ENCODE measurements around the gene DPAGT1. TPM values are rescaled to one million over a fixed set of nuclear protein-coding genes. Genes with fewer than 3 reads are reported as not detected.

Gene DPAGT1
- total RNA-seq, 1 experiment from 2014 or later, result 45.1 TPM

DNA sequence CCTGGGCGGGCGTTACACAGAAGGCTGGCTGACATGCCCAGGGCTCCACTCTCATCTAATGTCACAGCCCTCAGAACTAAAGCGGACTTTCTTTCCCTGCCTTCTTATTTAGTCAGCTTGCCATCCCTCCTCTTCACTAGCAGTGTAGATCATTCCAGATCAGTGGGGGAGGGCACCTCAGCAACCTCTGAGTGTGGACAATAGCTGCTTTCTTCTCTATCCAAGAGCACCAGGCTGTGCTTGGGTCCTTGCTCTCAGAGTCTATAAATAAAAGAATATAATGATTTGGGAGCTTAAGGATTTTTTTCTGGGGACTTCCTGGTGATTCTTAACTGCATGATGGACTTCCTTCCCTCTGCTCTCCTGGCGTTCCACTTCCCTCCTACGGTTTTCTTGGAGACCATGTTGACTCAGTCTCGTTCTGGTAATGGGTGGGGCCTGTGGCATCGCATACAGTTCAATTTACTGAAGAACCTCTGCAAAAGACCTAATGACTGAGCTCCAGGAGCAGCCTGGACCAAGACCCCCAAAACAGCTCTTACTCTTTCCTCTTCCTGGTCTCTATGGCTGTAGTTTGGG, 19.9 kb downstream of the DPAGT1 start:
- H3K9me2 ChIP-seq (ENCODE audit: insufficient read depth), result no peaks in the 10 kb centered on the region
- no peaks in the 10 kb centered on the region for H3K27me3 ChIP-seq (ENCODE audit: insufficient read depth, low read length)
- CTCF ChIA-PET, result no interaction called here
- no peak for TF ChIP-seq RAD21 (IDR thresholded peaks at IDR 0.05; ENCODE audit: low read depth)
- no peak for TF ChIP-seq ELF1 (IDR thresholded peaks at IDR 0.05; ENCODE audit: borderline replicate concordance, low read depth)
- no peak for TF ChIP-seq TCF7L2 (IDR thresholded peaks at IDR 0.05; ENCODE audit: borderline replicate concordance, extremely low read depth, insufficient read depth, insufficient read length)
- TF ChIP-seq CEBPB (IDR thresholded peaks at IDR 0.05; ENCODE audit: low read depth), result no peak
- no peak for TF ChIP-seq YY1 (IDR thresholded peaks at IDR 0.05; ENCODE audit: extremely low read depth, insufficient replicate concordance, low read depth, low read length)
- TF ChIP-seq EZH2phosphoT487 (IDR thresholded peaks at IDR 0.05; ENCODE audit: borderline replicate concordance), result no peak
- no peak for TF ChIP-seq EZH2 (IDR thresholded peaks at IDR 0.05)
- no peak for TF ChIP-seq EGR1 (IDR thresholded peaks at IDR 0.05; ENCODE audit: low read depth)
- TF ChIP-seq, protein P1, sequence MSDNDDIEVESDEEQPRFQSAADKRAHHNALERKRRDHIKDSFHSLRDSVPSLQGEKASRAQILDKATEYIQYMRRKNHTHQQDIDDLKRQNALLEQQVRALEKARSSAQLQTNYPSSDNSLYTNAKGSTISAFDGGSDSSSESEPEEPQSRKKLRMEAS (IDR thresholded peaks at IDR 0.05), result no peak
- TF ChIP-seq POLR2A (IDR thresholded peaks at IDR 0.05; ENCODE audit: borderline replicate concordance, extremely low read depth, insufficient read depth, insufficient read length), result no peak
- no peak for TF ChIP-seq SP1 (IDR thresholded peaks at IDR 0.05; ENCODE audit: low read depth)
- TF ChIP-seq, protein P2, sequence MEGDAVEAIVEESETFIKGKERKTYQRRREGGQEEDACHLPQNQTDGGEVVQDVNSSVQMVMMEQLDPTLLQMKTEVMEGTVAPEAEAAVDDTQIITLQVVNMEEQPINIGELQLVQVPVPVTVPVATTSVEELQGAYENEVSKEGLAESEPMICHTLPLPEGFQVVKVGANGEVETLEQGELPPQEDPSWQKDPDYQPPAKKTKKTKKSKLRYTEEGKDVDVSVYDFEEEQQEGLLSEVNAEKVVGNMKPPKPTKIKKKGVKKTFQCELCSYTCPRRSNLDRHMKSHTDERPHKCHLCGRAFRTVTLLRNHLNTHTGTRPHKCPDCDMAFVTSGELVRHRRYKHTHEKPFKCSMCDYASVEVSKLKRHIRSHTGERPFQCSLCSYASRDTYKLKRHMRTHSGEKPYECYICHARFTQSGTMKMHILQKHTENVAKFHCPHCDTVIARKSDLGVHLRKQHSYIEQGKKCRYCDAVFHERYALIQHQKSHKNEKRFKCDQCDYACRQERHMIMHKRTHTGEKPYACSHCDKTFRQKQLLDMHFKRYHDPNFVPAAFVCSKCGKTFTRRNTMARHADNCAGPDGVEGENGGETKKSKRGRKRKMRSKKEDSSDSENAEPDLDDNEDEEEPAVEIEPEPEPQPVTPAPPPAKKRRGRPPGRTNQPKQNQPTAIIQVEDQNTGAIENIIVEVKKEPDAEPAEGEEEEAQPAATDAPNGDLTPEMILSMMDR (IDR thresholded peaks at IDR 0.05 in 2 of 3, conservative IDR thresholded peaks at IDR 0.05 in 1 of 3; ENCODE audit: borderline replicate concordance in 1 of 3, insufficient read depth in 1 of 3, low read depth in 2 of 3, low read length in 2 of 3), result no peak
- TF ChIP-seq FOSL1 (IDR thresholded peaks at IDR 0.05; ENCODE audit: low read depth), result no peak
- no peak for TF ChIP-seq CBX3 (IDR thresholded peaks at IDR 0.05; ENCODE audit: low read depth)
- TF ChIP-seq, protein P3, sequence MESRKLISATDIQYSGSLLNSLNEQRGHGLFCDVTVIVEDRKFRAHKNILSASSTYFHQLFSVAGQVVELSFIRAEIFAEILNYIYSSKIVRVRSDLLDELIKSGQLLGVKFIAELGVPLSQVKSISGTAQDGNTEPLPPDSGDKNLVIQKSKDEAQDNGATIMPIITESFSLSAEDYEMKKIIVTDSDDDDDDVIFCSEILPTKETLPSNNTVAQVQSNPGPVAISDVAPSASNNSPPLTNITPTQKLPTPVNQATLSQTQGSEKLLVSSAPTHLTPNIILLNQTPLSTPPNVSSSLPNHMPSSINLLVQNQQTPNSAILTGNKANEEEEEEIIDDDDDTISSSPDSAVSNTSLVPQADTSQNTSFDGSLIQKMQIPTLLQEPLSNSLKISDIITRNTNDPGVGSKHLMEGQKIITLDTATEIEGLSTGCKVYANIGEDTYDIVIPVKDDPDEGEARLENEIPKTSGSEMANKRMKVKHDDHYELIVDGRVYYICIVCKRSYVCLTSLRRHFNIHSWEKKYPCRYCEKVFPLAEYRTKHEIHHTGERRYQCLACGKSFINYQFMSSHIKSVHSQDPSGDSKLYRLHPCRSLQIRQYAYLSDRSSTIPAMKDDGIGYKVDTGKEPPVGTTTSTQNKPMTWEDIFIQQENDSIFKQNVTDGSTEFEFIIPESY (IDR thresholded peaks at IDR 0.05; ENCODE audit: extremely low read depth, insufficient replicate concordance, low read length), result no peak
- peaks cover 15% of the 10 kb centered on the region for H3K79me2 ChIP-seq (ENCODE audit: insufficient read depth, low read length)
- no peak overlapping the region for H3K4me2 ChIP-seq (ENCODE audit: low read length)
- H3K27ac ChIP-seq (ENCODE audit: low read depth, low read length), result no peak overlapping the region
- H3K9me3 ChIP-seq (ENCODE audit: control insufficient read depth in 1 of 2, insufficient read depth in 1 of 2, low read depth in 1 of 2, low read length in 2 of 2), result no peaks in the 10 kb centered on the region
- POLR2A ChIA-PET, result interaction anchor here (0.9 kb wide), 1 partner anchor 21 kb away, joined by 3 read pairs; no protein-coding TSS in a partner anchor
- no TSS peak for BruUV-seq (replicated peaks)
- no peaks in the 10 kb centered on the region for H4K20me1 ChIP-seq (ENCODE audit: insufficient read depth)
- DNase-seq (ENCODE audit: low read depth, low spot score) (no peak), ATAC-seq (no peak)
- intact Hi-C loops (cut with micrococcal nuclease), result no loop called here
- H3K9ac ChIP-seq (ENCODE audit: low read length), result no peak overlapping the region
- no peak overlapping the region for H2AFZ ChIP-seq (ENCODE audit: low read depth, low read length, poor library complexity, severe bottlenecking)
- peaks cover 14 to 23% of the 10 kb centered on the region in 2 experiments for H3K4me1 ChIP-seq (ENCODE audit: control insufficient read depth in 1 of 2, insufficient read depth in 2 of 2, low read length in 2 of 2)
- H3K36me3 ChIP-seq (ENCODE audit: control insufficient read depth in 1 of 2, insufficient read depth in 2 of 2, low read length in 2 of 2), result peaks cover 11 to 18% of the 10 kb centered on the region in 2 experiments; a peak in 3 of 4 replicates
- no peak overlapping the region for H3K4me3 ChIP-seq (replicated peaks in 1 of 2; ENCODE audit: low read depth in 1 of 2, low read length in 2 of 2)
- RAD21 ChIA-PET (ENCODE audit: low non-redundant PET in 1 of 2, low total read pairs in 2 of 2, uncharacterized antibody in 2 of 2, unreplicated experiment in 2 of 2), result no interaction called here
